NCI-H1092 (cell line): Measurements from ENCODE around the gene ZNF438.
"Not testable (repeated sequence)": the region's sequence is repeated elsewhere in the genome, so short reads cannot be mapped to it uniquely, and the experiment has no call there.

Experiments
- DNase-seq: peaks from one replicate; lab custom pipeline; 2025; lab: John Stamatoyannopoulos, UW

Gene ZNF438

GRCh38 chr10:31031558-31032257 is at the start of gene ZNF438:
Gene ZNF438, minus strand, starts transcription at chr10:31031865. Its CDS starts 154,831 bp downstream, at chr10:30877034.
- peak; percentile 80 for DNase-seq

- DNase-seq: no peak
Measured at GRCh38 chr10:31076610-31076988, 44.9 kb upstream of the ZNF438 start.

- DNase-seq: no peak
Measured at GRCh38 chr10:31075881-31076609, 44.4 kb upstream of the ZNF438 start.

- DNase-seq: no peak
Measured at GRCh38 chr10:31075434-31075833, 43.8 kb upstream of the ZNF438 start.

- no peak for DNase-seq
Measured at GRCh38 chr10:31074722-31075086, 43.0 kb upstream of the ZNF438 start.

- DNase-seq: no peak
Measured at GRCh38 chr10:31073996-31074721, 42.5 kb upstream of the ZNF438 start.

GRCh38 chr10:31073211-31073610 is 41.5 kb upstream of the ZNF438 start:
- no peak for DNase-seq

- DNase-seq: no peak
Measured at GRCh38 chr10:31072451-31072850, 40.8 kb upstream of the ZNF438 start.

- DNase-seq: no peak
Measured at GRCh38 chr10:31071232-31072005, 39.8 kb upstream of the ZNF438 start.

GRCh38 chr10:31070691-31071090 is 39.0 kb upstream of the ZNF438 start:
- no peak for DNase-seq

GRCh38 chr10:31070025-31070424 is 38.4 kb upstream of the ZNF438 start:
- no peak for DNase-seq

GRCh38 chr10:31069411-31069810 is 37.7 kb upstream of the ZNF438 start:
- no peak for DNase-seq

GRCh38 chr10:31064348-31064747 is 32.7 kb upstream of the ZNF438 start:
- DNase-seq: no peak

- no peak for DNase-seq
Measured at GRCh38 chr10:31063841-31064240, 32.2 kb upstream of the ZNF438 start.

- DNase-seq: no peak
Measured at GRCh38 chr10:31062856-31063255, 31.2 kb upstream of the ZNF438 start.

- no peak for DNase-seq
Measured at GRCh38 chr10:31061941-31062340, 30.3 kb upstream of the ZNF438 start.

GRCh38 chr10:31058795-31059703 is 27.4 kb upstream of the ZNF438 start:
- no peak for DNase-seq

GRCh38 chr10:31056678-31057077 is 25.0 kb upstream of the ZNF438 start:
- DNase-seq: not testable (repeated sequence)

- no peak for DNase-seq
Measured at GRCh38 chr10:31055573-31056251, 24.0 kb upstream of the ZNF438 start.

- DNase-seq: no peak
Measured at GRCh38 chr10:31051703-31052102, 20.0 kb upstream of the ZNF438 start.

GRCh38 chr10:31042670-31043069 is 11.0 kb upstream of the ZNF438 start:
- DNase-seq: no peak
